ENCODE data around the gene GPC1. TPM values are rescaled to one million over a fixed set of nuclear protein-coding genes. Genes with fewer than 3 reads are reported as not detected.
"Not testable (repeated sequence)": the region's sequence is repeated elsewhere in the genome, so short reads cannot be mapped to it uniquely, and the experiment has no call there.

Gene GPC1, protein sequence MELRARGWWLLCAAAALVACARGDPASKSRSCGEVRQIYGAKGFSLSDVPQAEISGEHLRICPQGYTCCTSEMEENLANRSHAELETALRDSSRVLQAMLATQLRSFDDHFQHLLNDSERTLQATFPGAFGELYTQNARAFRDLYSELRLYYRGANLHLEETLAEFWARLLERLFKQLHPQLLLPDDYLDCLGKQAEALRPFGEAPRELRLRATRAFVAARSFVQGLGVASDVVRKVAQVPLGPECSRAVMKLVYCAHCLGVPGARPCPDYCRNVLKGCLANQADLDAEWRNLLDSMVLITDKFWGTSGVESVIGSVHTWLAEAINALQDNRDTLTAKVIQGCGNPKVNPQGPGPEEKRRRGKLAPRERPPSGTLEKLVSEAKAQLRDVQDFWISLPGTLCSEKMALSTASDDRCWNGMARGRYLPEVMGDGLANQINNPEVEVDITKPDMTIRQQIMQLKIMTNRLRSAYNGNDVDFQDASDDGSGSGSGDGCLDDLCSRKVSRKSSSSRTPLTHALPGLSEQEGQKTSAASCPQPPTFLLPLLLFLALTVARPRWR
- total RNA-seq = 88.1 TPM

DNA sequence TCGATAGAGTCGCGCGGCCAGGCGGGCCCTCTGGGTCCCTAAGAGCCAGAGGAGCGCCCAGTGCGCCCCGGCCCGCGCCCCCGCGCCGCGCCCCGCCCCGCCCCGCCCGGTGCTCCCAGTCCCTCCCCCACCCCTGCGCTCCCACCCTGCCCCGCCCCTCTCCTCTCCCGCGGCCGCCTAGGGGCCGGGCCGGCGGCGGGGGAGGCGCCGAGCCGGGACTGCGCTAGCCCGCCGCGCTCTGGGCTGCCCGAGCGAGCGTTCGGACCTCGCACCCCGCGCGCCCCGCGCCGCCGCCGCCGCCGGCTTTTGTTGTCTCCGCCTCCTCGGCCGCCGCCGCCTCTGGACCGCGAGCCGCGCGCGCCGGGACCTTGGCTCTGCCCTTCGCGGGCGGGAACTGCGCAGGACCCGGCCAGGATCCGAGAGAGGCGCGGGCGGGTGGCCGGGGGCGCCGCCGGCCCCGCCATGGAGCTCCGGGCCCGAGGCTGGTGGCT is at the start of gene GPC1:
Gene GPC1, plus strand, starts transcription at position 207 of the 491 bp plus-strand sequence. Its CDS starts 256 bp downstream, at position 463.
- DNase-seq (ENCODE audit: low spot score) = no peak

DNA sequence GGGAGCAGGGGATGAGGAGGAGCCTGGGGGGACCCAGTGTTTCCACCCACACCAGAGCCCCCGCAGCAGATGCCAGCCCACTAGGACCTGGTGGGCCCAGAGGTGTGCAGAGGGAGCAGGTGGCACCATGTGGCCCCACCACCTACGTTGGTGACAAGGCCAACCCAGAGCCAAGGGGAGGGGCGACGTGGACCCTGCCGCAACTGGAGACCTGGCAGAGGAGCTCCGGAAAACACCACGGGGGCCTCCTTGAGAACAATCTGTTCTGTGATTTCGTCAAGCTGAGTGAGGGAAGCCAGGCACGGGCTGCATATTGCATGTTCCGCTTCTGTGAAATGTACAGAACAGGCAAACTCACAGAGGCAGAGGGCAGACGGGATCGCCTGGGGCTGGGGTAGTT is 49.1 kb upstream of the GPC1 start:
- DNase-seq (ENCODE audit: low spot score) = no peak

DNA sequence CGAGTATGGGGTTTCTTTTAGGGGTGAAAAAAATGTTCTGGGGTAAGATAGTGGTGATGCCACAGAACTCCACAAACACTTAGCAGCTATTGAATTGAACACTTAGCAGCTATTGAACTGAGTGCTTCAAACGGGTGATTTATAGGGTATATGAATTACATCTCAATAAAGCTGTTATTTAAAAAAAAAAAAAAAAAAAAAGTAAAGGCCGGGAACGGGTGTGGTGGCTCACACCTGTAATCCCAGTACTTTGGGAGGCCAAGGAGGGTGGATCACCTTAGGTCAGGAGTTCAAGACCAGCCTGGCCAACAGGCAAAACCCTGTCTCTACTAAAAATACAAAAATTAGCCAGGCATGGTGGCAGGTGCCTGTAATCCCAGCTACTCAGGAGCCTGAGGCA is 48.7 kb upstream of the GPC1 start:
- DNase-seq (ENCODE audit: low spot score) = not testable (repeated sequence)

DNA sequence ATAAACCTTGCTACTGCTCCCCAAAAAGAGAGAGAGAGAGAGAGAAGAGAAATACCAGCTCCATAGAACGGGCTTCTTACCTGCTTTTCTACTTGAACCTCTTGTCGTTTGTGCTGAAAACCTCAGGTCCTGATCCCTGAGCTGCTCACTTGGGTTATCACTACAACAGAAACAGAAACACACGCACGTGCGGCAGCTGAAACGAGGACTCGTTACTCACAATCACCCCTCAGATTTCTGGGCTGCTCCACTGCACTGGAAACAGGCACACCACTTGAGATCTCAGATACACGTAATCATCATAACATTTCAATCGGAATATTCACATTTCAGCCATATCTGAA is 48.2 kb upstream of the GPC1 start:
- no peak for DNase-seq (ENCODE audit: low spot score)

DNA sequence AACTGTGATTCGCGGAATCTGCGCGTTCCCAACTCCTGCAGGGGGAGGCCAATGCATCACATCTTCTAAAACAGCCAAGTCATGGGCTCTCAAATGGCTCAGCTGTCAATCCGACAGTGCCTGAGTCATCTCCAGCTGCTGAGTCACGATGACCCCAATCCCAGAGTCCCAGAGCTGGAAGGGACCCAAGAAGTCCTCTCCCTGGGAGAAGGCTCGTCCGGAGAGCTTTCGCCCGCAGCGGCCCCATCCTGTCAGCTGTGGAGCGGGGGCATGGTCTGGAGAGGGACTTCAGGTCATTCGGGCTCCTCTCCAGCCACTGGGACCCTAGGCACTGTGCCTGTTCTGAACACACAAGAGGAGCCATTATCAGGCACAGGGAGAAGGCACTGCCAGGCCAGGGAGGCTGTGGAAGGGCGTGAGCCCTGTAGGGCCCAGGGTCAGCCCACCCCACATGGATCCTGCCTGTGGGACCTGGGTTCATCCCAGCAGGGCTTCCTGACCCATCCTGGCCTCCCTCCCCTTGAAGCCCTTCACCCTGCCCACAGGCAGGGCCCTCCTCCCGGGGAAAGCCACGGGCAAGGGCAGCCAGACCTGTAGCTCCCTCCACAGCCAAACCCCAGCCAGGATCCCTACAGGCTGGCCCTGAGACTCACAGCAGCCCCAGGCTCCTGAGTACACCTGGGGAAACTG is 47.6 kb upstream of the GPC1 start:
- no peak for DNase-seq (ENCODE audit: low spot score)

DNA sequence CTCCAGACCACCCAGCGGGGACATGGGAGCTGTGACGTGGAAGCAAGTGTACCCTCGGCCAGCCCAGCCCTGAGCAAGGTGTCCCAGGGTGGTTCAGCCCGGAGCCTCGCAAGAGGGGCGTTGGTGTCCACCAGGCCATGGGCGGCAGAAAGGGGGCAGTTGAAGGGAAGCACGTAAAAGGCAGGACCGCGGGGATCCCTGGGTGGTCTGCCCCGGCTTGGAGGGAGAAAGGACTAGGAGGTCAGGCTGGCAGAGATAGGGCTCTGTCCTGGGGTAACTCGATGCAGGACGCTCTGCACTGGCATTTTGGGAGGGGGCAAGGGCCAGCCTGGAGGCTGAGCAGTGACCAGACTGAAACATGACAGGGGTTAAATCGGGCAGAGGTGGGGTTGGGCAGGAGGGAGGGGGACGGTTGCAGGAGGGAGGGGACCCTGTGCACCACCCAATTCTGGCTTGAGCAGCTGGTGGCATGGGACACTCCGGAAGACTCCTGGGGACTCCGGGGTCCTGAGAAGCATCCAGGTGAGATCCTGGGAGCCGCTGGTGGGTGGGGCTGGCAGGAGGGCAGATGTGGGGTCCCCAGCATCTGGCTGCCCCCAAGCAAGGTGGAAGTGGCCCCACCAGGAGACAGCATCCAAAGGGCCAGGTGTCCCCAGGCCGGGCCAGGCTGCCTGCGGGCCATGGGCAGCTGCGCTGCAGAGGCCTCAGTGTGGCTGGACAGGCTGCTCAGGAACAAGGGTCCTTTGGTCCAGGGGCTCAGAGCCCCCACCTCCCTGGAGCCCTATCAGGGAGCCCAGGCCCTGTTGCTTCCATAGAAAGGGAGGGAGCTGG is 46.8 kb upstream of the GPC1 start:
- DNase-seq (ENCODE audit: low spot score) = no peak

DNA sequence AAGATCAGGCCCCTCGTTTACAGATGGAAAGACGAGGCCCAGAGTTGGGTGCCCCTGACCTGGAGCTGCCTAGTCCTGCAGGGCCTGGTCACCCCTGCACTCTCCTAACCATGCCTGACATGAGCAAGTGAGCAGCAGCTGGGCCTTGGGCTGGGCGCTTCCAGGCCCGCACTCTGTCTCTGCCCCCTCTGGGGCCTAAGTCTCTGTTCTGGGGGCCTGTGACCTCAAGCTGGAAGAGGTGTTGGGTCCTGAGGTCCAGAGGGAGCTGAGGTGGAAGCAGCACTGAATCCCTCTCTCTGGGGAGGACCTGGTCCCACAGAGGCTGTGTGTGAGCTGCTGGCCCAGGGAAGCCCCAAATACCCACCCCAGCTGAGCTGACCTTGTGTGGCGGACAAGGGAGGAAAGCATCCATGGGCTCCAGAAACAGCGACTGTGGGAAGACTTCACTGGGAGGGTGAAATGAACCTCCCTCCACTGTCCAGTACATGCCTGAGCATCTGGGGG is 46.1 kb upstream of the GPC1 start:
- no peak for DNase-seq (ENCODE audit: low spot score)

DNA sequence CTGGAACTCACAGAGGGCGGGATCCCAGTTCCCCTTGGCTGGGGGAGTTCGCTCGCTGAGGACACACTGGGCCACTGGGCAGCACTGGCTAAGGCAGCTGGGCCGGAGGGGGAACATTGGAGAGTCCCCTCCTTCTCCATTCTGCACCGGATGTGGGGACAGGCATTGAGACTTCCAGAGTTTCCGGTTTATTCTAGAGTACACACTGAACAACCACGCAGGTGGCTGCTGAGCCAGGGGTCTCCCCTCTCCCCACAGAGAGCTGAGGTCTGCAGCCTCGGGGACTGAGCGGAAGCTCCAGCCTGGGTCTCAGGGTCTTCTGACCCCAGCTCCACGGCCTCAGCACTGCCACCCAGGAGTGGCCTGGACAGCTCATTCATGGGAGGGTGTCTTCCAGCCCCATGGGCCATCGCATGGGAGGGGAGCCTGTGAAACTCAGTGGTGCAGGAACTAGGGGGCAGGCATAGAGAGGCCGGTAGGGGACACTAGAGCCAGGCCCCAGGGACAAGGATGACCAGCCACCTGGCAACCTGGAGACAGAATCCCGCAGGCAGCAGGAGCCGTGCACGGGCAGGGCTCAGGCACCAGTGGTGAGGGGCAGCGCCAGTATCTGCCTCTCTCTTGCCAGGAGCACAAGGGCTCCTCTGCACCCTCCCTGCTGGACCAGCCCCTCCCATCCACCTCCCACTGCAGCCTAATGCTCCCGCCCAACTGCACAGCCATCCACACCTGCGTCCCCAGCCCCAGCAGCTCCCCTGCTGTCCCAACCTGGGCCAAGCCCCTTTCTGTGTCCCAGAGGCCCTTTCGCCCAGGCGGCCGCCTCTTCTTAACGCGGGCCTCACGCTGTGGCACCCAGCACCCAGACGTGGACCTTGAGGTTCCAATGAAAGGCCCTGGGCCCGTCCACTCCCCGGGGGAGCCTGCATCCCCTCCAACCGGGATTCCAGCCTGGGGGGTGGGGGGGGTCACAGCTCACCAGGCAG is 45.1 kb upstream of the GPC1 start:
- DNase-seq (ENCODE audit: low spot score) = no peak

DNA sequence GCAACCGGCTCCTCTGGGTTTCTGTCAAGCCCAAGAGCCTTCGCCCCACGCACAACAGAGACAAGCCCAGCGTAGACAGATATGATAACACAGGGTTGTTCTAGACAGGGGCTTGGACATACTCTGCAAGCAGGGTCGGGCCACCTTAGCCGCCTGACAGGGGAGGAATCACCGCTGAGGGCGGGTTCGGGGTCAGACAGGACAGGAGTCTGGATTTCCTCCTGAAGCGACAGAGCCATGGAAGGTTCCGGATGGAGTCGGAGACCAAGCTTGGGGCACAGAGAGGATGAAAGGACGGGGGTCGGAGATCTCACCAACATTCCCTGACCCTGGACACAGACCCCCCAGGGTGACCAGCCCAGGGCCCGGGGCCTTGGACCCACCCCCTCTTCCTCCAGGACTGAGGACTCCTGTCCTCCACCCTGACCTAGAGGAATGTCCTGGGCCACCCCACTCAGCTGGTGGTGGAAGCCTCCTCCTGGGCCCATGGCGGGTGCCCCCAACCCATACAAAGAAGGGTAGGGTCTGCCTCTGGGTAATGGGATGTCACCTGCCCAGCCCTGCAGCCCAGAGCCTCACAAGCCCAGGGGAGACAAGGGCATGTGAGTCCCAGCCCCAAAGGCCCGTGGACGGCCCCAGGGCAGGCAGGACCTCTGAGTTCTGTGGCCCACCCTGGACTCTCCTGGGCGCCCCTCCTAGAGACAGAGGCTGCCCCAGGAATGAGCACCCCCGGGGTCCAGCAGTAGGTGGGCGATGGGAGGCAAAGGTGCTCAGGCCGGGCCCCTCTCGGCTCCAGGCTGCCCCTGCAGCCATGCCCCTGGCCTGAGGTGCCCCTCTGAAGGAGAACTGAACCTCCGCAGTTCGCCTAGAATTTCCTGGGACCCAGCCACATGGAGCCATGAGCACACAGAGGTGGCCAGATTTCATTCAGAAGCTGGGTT is 44.1 kb upstream of the GPC1 start:
- DNase-seq (ENCODE audit: low spot score) = peak; percentile 39

DNA sequence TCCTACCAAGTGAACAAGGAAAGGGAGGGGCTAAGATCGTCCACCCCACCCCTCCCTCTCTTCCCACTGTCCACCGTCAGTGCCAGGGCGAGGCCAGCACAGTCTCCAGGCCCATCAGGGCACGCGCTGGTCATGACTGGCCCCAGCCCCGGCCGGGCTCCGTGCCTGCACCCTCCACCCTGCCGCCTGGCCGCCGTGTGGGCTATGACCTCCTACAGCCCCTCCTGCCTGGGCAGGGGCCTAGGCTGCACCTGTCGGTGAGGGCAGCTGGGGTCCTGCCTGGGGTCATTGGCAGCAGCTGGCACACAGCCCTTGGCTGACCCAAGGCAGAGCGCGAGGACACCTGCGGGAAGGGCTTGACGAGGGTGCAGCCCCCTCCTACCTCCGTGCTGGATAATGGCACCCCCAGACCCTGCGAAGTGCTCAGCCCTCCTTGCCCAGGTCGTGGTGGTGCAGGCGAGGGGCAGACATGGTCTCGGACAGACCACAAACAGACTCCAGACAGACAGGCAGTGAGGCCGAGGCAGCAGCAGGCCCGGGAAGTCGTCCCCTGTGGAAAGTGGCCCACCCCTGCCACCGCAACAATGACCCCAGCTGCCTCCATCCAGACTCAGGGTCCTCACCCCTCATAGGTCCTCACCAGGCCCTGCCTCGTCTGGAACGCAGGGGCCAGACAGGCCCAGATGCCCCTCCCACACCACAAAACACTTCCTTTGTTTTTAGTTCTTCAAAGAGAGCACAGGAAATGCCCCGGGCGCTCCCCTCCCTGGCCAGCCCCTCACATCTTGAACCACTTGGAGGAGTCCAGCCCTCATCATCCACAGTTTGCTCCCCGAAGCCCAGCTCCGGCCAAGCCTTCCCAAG is 43.1 kb upstream of the GPC1 start:
- peak; percentile 35 for DNase-seq (ENCODE audit: low spot score)

DNA sequence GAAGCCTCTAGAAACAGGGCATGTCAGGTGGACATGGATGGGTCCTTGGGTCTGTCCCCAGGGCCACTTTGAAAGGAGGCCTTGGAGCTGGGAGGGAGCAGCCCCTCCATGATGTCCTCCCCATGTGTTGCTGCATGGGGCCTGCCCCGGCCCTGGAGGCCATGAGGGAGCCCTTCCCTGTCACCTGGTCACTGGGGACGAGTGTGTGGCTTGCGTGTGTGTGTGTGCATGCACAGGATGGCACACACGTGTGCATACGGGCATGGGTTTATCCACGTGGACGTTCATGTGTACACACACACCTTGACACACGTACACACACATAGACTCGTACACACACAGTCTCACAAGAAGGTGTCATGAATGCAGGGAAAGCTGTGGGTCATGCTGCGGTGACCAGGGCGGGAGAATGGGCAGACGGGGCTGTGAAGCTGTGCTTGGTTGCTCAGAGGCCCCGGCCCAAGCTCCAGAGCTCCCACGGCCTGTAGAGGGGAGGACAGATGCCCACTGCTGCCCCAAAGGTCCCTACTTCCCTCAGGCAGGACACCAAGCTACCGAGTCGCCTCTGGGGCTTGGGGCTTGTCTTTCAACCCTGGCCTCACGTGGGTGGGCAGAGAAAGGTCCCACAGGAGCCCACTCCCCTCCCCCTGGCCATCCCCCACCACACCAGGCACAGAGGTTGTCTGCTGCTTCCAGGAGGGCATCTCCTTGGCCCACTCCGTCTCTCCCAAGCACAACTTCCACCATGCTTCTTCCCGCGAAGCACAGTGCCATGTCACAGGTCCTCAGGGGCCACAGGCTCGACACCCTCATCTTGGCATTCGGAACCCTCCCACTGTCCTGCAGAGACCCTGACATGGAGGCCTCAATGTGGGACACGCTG is 42.3 kb upstream of the GPC1 start:
- peak; percentile 37 for DNase-seq (ENCODE audit: low spot score)

DNA sequence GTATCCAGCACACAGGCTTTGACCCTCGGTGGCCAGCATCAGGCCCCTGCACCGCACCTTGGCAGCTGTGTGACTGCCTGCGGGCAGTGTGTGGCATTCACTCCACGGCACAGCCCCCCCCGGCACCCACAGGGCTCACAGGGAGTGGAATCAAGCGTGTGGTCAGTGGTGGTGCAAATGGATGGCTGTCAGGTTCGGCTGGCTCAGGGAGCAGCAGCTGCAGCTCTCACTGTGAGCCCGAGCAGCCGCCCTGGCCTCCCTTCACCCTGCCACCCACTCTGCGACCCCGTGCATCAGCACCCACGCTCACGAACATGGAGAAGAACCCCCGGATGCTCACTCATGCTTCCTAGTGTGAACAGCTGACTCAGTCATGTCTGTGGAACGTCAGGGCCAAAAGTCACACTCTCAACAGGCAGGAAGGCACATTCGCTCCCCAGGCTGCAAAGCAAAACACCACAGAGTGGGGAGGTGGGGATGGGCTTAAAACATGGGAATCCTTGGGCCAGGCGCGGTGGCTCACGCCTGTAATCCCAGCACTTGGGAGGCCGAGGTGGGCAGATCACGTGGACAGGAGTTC is 41.5 kb upstream of the GPC1 start:
- no peak for DNase-seq (ENCODE audit: low spot score)

DNA sequence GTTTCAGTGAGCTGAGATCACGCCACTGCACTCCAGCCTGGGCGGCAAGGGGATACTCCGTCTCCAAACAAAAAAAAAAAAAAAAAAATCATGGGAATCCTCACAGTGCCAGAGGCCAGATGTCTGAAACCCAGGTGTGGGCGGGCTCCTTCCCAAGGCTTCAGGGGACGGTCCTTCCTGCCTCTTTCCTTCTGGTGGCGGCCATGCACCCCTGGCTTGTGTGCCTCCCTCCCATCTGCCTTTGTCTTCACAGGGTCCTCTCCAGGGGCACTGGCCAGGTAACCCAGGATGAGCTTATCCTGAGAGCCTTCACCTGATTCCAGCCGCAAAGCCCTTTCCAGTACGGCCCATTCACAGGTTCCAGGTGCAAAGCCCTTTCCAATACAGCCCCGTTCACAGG is 40.9 kb upstream of the GPC1 start:
- DNase-seq (ENCODE audit: low spot score) = peak; percentile 9

DNA sequence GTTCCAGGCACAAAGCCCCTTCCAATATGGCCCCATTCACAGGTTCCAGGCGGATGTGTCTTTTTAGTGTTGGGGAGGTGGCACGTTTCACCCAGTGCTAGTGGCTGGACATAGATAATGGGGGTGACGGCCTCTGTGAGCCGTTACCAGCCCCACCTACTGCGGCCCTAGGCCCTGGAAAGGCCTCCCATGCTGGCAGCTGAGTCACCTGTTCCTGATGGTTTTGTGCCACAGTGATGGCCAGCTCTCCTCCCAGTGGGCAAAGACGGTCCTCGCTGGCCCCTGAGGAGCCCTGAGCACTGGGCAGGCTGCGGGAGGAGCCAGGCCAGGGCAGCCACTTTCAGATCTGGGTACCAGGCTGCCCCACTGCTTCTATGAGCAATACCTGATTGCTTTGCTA is 40.0 kb upstream of the GPC1 start:
- peak; percentile 8 for DNase-seq (ENCODE audit: low spot score)

DNA sequence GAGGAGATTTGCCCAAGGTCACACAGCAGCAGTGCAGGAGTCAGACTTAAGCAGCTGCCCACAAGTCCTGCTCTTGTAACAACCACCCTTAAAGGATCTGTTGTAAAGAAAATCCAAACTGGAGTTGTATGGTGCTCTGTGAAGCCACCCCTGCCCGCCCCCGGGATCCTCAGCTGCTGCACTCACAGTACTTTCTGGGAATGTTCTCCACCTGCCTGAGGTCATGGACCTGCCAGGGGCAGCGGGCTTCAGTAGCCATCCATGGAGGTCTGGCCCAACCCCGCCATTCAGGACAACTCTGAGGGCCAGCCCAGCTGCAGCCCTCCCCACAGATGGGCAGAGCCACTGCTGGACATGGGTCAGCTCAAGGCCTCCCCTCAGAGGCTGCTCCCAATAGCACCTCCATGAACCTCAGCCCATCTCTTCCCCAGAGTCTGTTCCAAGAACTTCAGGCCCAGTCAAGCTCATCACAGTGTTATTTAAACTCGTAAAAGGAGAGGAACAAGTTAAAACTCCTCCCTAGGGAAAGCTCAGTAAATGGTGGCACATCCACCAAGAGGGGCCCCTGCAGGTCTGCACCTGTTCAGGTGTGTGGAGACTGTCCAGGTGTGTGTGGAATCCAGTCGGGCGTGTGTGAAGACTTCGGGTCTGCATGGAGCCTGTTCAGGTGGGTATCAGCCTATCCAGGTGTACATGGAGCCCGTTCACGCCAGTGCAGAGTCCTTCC is 39.4 kb upstream of the GPC1 start:
- peak; percentile 29 for DNase-seq (ENCODE audit: low spot score)
